B cell (primary cell): ENCODE results near the gene IFNLR1. TPM values are rescaled to one million over a fixed set of nuclear protein-coding genes. Genes with fewer than 3 reads are reported as not detected.

Experiments
- ATAC-seq: fragments of 200-7000 bp; cut with Tn5 transposase; one replicate; pipeline ENCODE4 v1.10.0; 2021; ENCODE audit warnings: low read depth, mild to moderate bottlenecking, moderate number of reproducible peaks, moderate library complexity
- CTCF ChIA-PET: fragments of 350-600 bp; sonication (Branson Sonifier 250); formaldehyde crosslinking; loops from one replicate; lab custom pipeline; 2021; ENCODE audit warnings: antibody characterized with exemption, inconsistent platforms; lab: Charles Lee
- POLR2A ChIA-PET: fragments of 350-600 bp; sonication (Branson Sonifier 250); formaldehyde crosslinking; loops from one replicate; lab custom pipeline; 2021; ENCODE audit warnings: antibody characterized with exemption; lab: Charles Lee
- DNase-seq: peaks from one replicate; pipeline ENCODE4 v3.0.0; 2013
- H2AFZ ChIP-seq: 2 replicates; pipeline ENCODE4 v1.6.1; 2012; ENCODE audit warnings: mild to moderate bottlenecking, low read depth, low read length; ENCODE audit not compliant: insufficient read depth, poor library complexity, severe bottlenecking
- H3K27ac ChIP-seq, 2 donors: 1 replicate in 1 of 2; 2 replicates in 1 of 2; pipeline ENCODE4 v1.5.1; 2012 to 2013; ENCODE audit warnings: low read length in 2 of 2, mild to moderate bottlenecking in 2 of 2, moderate library complexity in 1 of 2
- H3K27me3 ChIP-seq, 4 experiments: fragments of 200-600 bp in 1 of 4; sonication (generic) in 1 of 4; replicated peaks in 1 of 4; 1 replicate in 2 of 4; 2 replicates in 2 of 4; pipeline versions ENCODE4 v1.6.1 to v1.7.0; 2013 to 2016; ENCODE audit warnings: low read length in 3 of 4, mild to moderate bottlenecking in 2 of 4, mixed read lengths in 1 of 4, moderate library complexity in 1 of 4; ENCODE audit not compliant: insufficient read depth in 4 of 4, control insufficient read depth in 3 of 4; ENCODE audit errors: control extremely low read depth in 1 of 4
- H3K36me3 ChIP-seq, 2 experiments: replicated peaks in 1 of 2; 1 replicate in 1 of 2; 2 replicates in 1 of 2; pipeline versions ENCODE4 v1.6.1 to v1.7.1; 2013; ENCODE audit warnings: low read length in 1 of 2; ENCODE audit not compliant: insufficient read depth in 2 of 2, control insufficient read depth in 1 of 2; ENCODE audit errors: control extremely low read depth in 1 of 2, extremely low read depth in 1 of 2
- H3K4me1 ChIP-seq, 2 donors: fragments of 200-600 bp in 1 of 2; sonication (generic) in 1 of 2; 1 replicate in 1 of 2; 2 replicates in 1 of 2; pipeline versions ENCODE4 v1.5.1 to v1.6.1; 2013 to 2017; ENCODE audit warnings: low read length in 2 of 2; ENCODE audit not compliant: control insufficient read depth in 2 of 2, insufficient read depth in 2 of 2
- H3K4me2 ChIP-seq: replicated peaks from 2 replicates; pipeline ENCODE3; 2012; ENCODE audit warnings: mild to moderate bottlenecking, low read depth, low read length; ENCODE audit not compliant: poor library complexity, severe bottlenecking
- H3K4me3 ChIP-seq, 5 experiments: fragments of 200-600 bp in 1 of 5; sonication (generic) in 1 of 5; 1 replicate in 3 of 5; 2 replicates in 2 of 5; pipeline versions ENCODE4 v1.5.1 to v1.7.0; 2011 to 2016; ENCODE audit warnings: low read length in 4 of 5, mild to moderate bottlenecking in 4 of 5, low read depth in 2 of 5, control low read depth in 1 of 5, moderate library complexity in 1 of 5; ENCODE audit not compliant: insufficient read depth in 1 of 5; ENCODE audit errors: control extremely low read depth in 1 of 5, extremely low read depth in 1 of 5
- H3K79me2 ChIP-seq: fragments of 200-600 bp; sonication (generic); one replicate; pipeline ENCODE4 v1.6.0; 2016; ENCODE audit warnings: low read length; ENCODE audit not compliant: control insufficient read depth, insufficient read depth
- H3K9ac ChIP-seq: fragments of 200-600 bp; sonication (generic); 2 replicates; pipeline ENCODE4 v1.6.1; 2017; ENCODE audit warnings: mild to moderate bottlenecking, low read length, moderate library complexity
- H3K9me3 ChIP-seq, 3 donors: one replicate each; pipeline versions ENCODE4 v1.6.1 to v1.7.1; 2013; ENCODE audit warnings: low read length in 2 of 3; ENCODE audit not compliant: control insufficient read depth in 2 of 3, insufficient read depth in 1 of 3; ENCODE audit errors: control extremely low read depth in 1 of 3
- H4K20me1 ChIP-seq: 2 replicates; pipeline ENCODE4 v1.6.0; 2012; ENCODE audit warnings: mild to moderate bottlenecking, low read length; ENCODE audit not compliant: insufficient read depth, control insufficient read depth, poor library complexity, severe bottlenecking
- H3K27ac Mint-ChIP-seq: one replicate; pipeline ENCODE4 v1.8.0; 2021; ENCODE audit warnings: mixed read lengths
- H3K27me3 Mint-ChIP-seq: one replicate; pipeline ENCODE4 v1.8.0; 2021; ENCODE audit warnings: mixed read lengths
- H3K4me1 Mint-ChIP-seq: one replicate; pipeline ENCODE4 v1.8.0; 2021; ENCODE audit warnings: mixed read lengths
- H3K4me3 Mint-ChIP-seq: one replicate; pipeline ENCODE4 v1.8.0; 2021; ENCODE audit warnings: mixed read lengths
- H3K9me3 Mint-ChIP-seq: one replicate; pipeline ENCODE4 v1.8.0; 2022; ENCODE audit warnings: mixed read lengths; ENCODE audit not compliant: insufficient read depth
- EZH2 ChIP-seq: IDR thresholded peaks from 2 replicates; pipeline ENCODE4 v1.6.1; 2012; ENCODE audit warnings: borderline replicate concordance, low read depth, mild to moderate bottlenecking, moderate library complexity, low read length; ENCODE audit not compliant: insufficient read depth, poor library complexity, severe bottlenecking
- WGBS: methylation state at CpG from one replicate; pipeline ENCODE4 v1.1.5; 2013; ENCODE audit warnings: missing lambda C conversion rate; ENCODE audit not compliant: insufficient coverage; 5-methylcytosine and 5-hydroxymethylcytosine counted together
- intact Hi-C: fragments of 100-400 bp; cut with micrococcal nuclease; formaldehyde crosslinking; loops from one replicate; pipeline ENCODE4 v1.10.0; 2022
- polyA plus RNA-seq: library from polyadenylated mRNA; depleted of rRNA; stranded (reverse); fragments of >200 nt; gene quantifications from 2 replicates; pipeline ENCODE4 v1.2.3, GENCODE V29; 2012
- total RNA-seq, 2 donors: library from RNA; stranded (reverse); fragments of 120-200 nt in 1 of 2; gene quantifications; 1 replicate in 1 of 2; 2 replicates in 1 of 2; pipeline versions ENCODE4 v1.2.3 to v1.2.4, GENCODE V29; 2013 to 2022
- TF ChIP-seq, protein P1 (sequence below): fragments of 200-600 bp; IDR thresholded peaks from one replicate; pipeline ENCODE4 v1.8.0; 2022; ENCODE audit warnings: antibody characterized with exemption, mild to moderate bottlenecking

Gene IFNLR1
- total and polyA plus RNA-seq, 2 donors (not counting 1 experiment from before 2014, with no cell fraction given), result 14.7 to 39.7 TPM

DNA sequence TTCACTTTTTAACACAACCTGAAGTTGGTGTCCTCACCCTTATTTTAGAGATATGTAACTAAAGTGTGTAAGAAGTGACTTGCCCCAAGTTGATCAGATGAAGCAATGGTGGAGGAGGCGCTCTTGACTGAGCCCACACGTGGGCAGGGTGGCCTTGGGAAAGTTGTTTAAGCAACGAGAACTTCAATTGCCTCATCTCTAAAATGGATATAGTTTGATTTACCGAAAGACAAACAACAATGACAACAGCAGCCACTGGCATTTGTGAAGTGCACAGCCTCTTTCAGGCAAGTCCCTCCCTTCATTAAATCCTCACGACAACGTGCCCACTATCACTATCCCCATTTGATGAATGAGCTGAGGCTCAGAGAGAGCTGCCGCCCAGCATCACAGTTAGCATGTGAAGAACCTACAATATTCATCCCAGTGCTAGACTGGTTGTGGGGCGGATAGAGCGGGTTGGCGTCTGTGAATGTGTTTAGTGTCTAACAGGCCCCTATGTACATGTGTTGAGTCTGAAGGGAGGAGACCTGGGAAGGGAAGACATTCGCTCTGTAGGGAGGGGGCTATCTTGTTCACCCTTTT lies 47.2 kb downstream of the IFNLR1 start:
- H3K79me2 ChIP-seq, result no peaks in the 10 kb centered on the region
- H3K9me3 ChIP-seq, result peaks cover 0 to 3% (median 0%) of the 10 kb centered on the region in 3 donors
- H3K9ac ChIP-seq, result no peak overlapping the region
- no peak for ATAC-seq
- ChIA-PET CTCF (interaction anchor here (0.9 kb wide), 1 partner anchor 8 kb away, joined by 3 read pairs; no protein-coding TSS in a partner anchor), POLR2A (no interaction called here)
- no peak overlapping the region for H3K4me2 ChIP-seq
- H4K20me1 ChIP-seq, result no peaks in the 10 kb centered on the region
- H3K4me1 Mint-ChIP-seq, result peaks cover 4% of the 10 kb centered on the region
- H2AFZ ChIP-seq, result no peak overlapping the region
- H3K36me3 ChIP-seq, result no peaks in the 10 kb centered on the region
- H3K4me3 ChIP-seq, result no peak overlapping the region
- H3K4me1 ChIP-seq, result no peaks in the 10 kb centered on the region
- DNase-seq, result no peak
- H3K27ac ChIP-seq, result no peak overlapping the region
- H3K9me3 Mint-ChIP-seq, result no peaks in the 10 kb centered on the region
- WGBS, result 97% methylated on average over 6 of the region's 11 CpGs
- no peaks in the 10 kb centered on the region for H3K27me3 ChIP-seq
- intact Hi-C loops, result no loop called here
- H3K27me3 Mint-ChIP-seq, result peaks cover 8% of the 10 kb centered on the region
- no peak overlapping the region for H3K27ac Mint-ChIP-seq
- no peak for TF ChIP-seq EZH2
- TF ChIP-seq, protein P1, sequence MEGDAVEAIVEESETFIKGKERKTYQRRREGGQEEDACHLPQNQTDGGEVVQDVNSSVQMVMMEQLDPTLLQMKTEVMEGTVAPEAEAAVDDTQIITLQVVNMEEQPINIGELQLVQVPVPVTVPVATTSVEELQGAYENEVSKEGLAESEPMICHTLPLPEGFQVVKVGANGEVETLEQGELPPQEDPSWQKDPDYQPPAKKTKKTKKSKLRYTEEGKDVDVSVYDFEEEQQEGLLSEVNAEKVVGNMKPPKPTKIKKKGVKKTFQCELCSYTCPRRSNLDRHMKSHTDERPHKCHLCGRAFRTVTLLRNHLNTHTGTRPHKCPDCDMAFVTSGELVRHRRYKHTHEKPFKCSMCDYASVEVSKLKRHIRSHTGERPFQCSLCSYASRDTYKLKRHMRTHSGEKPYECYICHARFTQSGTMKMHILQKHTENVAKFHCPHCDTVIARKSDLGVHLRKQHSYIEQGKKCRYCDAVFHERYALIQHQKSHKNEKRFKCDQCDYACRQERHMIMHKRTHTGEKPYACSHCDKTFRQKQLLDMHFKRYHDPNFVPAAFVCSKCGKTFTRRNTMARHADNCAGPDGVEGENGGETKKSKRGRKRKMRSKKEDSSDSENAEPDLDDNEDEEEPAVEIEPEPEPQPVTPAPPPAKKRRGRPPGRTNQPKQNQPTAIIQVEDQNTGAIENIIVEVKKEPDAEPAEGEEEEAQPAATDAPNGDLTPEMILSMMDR, result no peak
- no peak overlapping the region for H3K4me3 Mint-ChIP-seq

DNA sequence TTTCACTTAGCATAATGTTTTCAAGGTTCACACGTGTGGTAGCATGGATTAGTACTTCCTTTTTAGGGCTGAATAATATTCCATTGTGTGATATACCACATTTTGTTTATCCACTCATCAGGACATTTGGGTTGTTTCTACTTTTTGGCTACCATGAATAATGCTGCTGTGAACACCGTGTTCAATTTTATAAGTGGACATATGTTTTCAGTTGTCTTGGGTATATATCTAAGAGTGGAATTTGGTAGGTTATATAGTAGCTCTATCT lies 47.9 kb downstream of the IFNLR1 start:
- CTCF ChIA-PET, result interaction anchor here (0.9 kb wide), 1 partner anchor 9 kb away, joined by 3 read pairs; no protein-coding TSS in a partner anchor
- Histone ChIP-seq H3K9me3 (peaks cover 0 to 3% (median 0%) of the 10 kb centered on the region in 3 donors), H3K9ac (no peak overlapping the region), H3K4me3 (no peak overlapping the region), H3K79me2 (no peaks in the 10 kb centered on the region), H3K27me3 (no peaks in the 10 kb centered on the region), H3K4me1 (no peaks in the 10 kb centered on the region), H3K4me2 (no peak overlapping the region), H3K36me3 (no peaks in the 10 kb centered on the region), H2AFZ (no peak overlapping the region), H3K27ac (no peak overlapping the region), H4K20me1 (no peaks in the 10 kb centered on the region)
- H3K4me1 Mint-ChIP-seq, result peaks cover 2% of the 10 kb centered on the region
- H3K27ac Mint-ChIP-seq, result no peak overlapping the region
- no CpG with 5 or more reads among the region's 2 CpGs for WGBS
- TF ChIP-seq EZH2, result no peak
- TF ChIP-seq, protein P1, result no peak
- H3K4me3 Mint-ChIP-seq, result no peak overlapping the region
- intact Hi-C loops, result no loop called here
- POLR2A ChIA-PET, result no interaction called here
- H3K9me3 Mint-ChIP-seq, result no peaks in the 10 kb centered on the region
- ATAC-seq (no peak), DNase-seq (no peak)
- H3K27me3 Mint-ChIP-seq, result peaks cover 6% of the 10 kb centered on the region
